HCT116 (cell line): ENCODE results near the gene FLT4. TPM values are rescaled to one million over a fixed set of nuclear protein-coding genes. Genes with fewer than 3 reads are reported as not detected.

ENCODE experiments used
- ATAC-seq: fragments of 200-7000 bp; cut with Tn5 transposase; 2 replicates; pipeline ENCODE4 v1.9.1; 2020; ENCODE audit warnings: mild to moderate bottlenecking, moderate library complexity
- BruUV-seq: library from RNA; stranded (reverse); fragments of 400-500 nt; replicated peaks from 2 replicates; lab custom pipeline; 2021; lab: Mats Ljungman, UMichigan
- CTCF ChIA-PET: fragments of 300-600 bp; sonication (Branson Sonifier 250); formaldehyde crosslinking; loops from one replicate; lab custom pipeline; 2021; ENCODE audit warnings: antibody characterized with exemption; lab: Charles Lee
- POLR2A ChIA-PET: fragments of 300-600, 350-600 bp; sonication (Branson Sonifier 250); formaldehyde crosslinking; loops from one replicate; lab custom pipeline; 2021; ENCODE audit warnings: antibody characterized with exemption; lab: Charles Lee
- RAD21 ChIA-PET, 2 experiments: fragments of 300-600 bp; sonication (Branson Sonifier 250); formaldehyde crosslinking; loops; one replicate each; lab custom pipeline; 2023; ENCODE audit warnings: low total read pairs in 2 of 2; ENCODE audit not compliant: uncharacterized antibody in 2 of 2, unreplicated experiment in 2 of 2, low non-redundant PET in 1 of 2; lab: Charles Lee
- DNase-seq: peaks from one replicate; pipeline ENCODE4 v3.0.0-alpha.2; 2010; ENCODE audit warnings: low read depth, low spot score
- H2AFZ ChIP-seq: fragments of 200-600 bp; shearing (Covaris generic), sonication (generic); 2 replicates; pipeline ENCODE4 v1.6.1; 2017; ENCODE audit warnings: low read depth, mixed run types, mixed read lengths, antibody characterized with exemption, low read length; ENCODE audit not compliant: poor library complexity, severe bottlenecking
- H3K27ac ChIP-seq: 2 replicates; pipeline ENCODE4 v1.5.1; 2012; ENCODE audit warnings: low read depth, low read length
- H3K27me3 ChIP-seq: fragments of 200-600 bp; sonication (generic); 2 replicates; pipeline ENCODE4 v1.6.1; 2016; ENCODE audit warnings: mixed run types, low read length, mixed read lengths; ENCODE audit not compliant: insufficient read depth
- H3K36me3 ChIP-seq, 2 experiments: fragments of 200-500 bp in 1 of 2; fragments of 200-600 bp in 1 of 2; sonication (Bioruptor generic) in 1 of 2; sonication (generic) in 1 of 2; 2 replicates each; pipeline versions ENCODE4 v1.5.1 to v1.6.1; 2014 to 2016; ENCODE audit warnings: low read length in 2 of 2, inconsistent platforms in 1 of 2, mixed read lengths in 1 of 2, mixed run types in 1 of 2; ENCODE audit not compliant: insufficient read depth in 2 of 2, control insufficient read depth in 1 of 2
- H3K4me1 ChIP-seq, 2 experiments: fragments of 200-600 bp in 1 of 2; sonication (generic) in 1 of 2; 2 replicates each; pipeline versions ENCODE4 v1.5.1 to v1.6.1; 2012 to 2017; ENCODE audit warnings: low read length in 2 of 2, inconsistent platforms in 1 of 2, mild to moderate bottlenecking in 1 of 2, mixed read lengths in 1 of 2, mixed run types in 1 of 2, moderate library complexity in 1 of 2; ENCODE audit not compliant: insufficient read depth in 2 of 2, control insufficient read depth in 1 of 2
- H3K4me2 ChIP-seq: fragments of 200-600 bp; sonication (generic); 2 replicates; pipeline ENCODE4 v1.6.1; 2017; ENCODE audit warnings: mixed run types, low read length, mixed read lengths
- H3K4me3 ChIP-seq, 2 experiments: fragments of 200-600 bp in 1 of 2; sonication (generic) in 1 of 2; replicated peaks in 1 of 2; 2 replicates each; pipeline ENCODE4 v1.5.1; 2011 to 2016; ENCODE audit warnings: low read length in 2 of 2, control low read depth in 1 of 2, low read depth in 1 of 2, mild to moderate bottlenecking in 1 of 2, mixed read lengths in 1 of 2, mixed run types in 1 of 2
- H3K79me2 ChIP-seq: fragments of 200-600 bp; sonication (generic); 2 replicates; pipeline ENCODE4 v1.6.1; 2017; ENCODE audit warnings: mild to moderate bottlenecking, mixed run types, low read length, moderate library complexity, mixed read lengths; ENCODE audit not compliant: insufficient read depth
- H3K9ac ChIP-seq: fragments of 200-600 bp; sonication (generic); 2 replicates; pipeline ENCODE4 v1.6.1; 2016; ENCODE audit warnings: low read length, mixed read lengths
- H3K9me2 ChIP-seq: fragments of 200-600 bp; sonication (generic), shearing (Covaris generic); 2 replicates; pipeline ENCODE4 v1.6.1; 2017; ENCODE audit warnings: mixed run types, mild to moderate bottlenecking, moderate library complexity; ENCODE audit not compliant: insufficient read depth
- H3K9me3 ChIP-seq, 2 experiments: fragments of 200-500 bp in 1 of 2; fragments of 200-600 bp in 1 of 2; sonication (Bioruptor generic) in 1 of 2; sonication (generic) in 1 of 2; 2 replicates each; pipeline ENCODE4 v1.6.1; 2014 to 2017; ENCODE audit warnings: low read length in 2 of 2, mixed read lengths in 2 of 2, inconsistent platforms in 1 of 2, low read depth in 1 of 2, mild to moderate bottlenecking in 1 of 2, mixed run types in 1 of 2, moderate library complexity in 1 of 2; ENCODE audit not compliant: control insufficient read depth in 1 of 2, insufficient read depth in 1 of 2
- H4K20me1 ChIP-seq: fragments of 200-600 bp; sonication (generic), shearing (Covaris generic); 2 replicates; pipeline ENCODE4 v1.6.1; 2017; ENCODE audit warnings: mixed run types, mild to moderate bottlenecking, moderate library complexity; ENCODE audit not compliant: insufficient read depth
- ATF3 ChIP-seq: IDR thresholded peaks from 2 replicates; pipeline ENCODE4 v1.6.1; 2012
- CBX3 ChIP-seq: IDR thresholded peaks from 2 replicates; pipeline ENCODE4 v1.6.1; 2012; ENCODE audit warnings: low read depth
- CEBPB ChIP-seq: IDR thresholded peaks from 2 replicates; pipeline ENCODE4 v1.6.1; 2012; ENCODE audit warnings: low read depth
- CTCF ChIP-seq, 3 experiments: fragments of 200-600 bp in 1 of 3; sonication (generic) in 1 of 3; IDR thresholded peaks in 2 of 3; conservative IDR thresholded peaks in 1 of 3; 2 replicates each; pipeline ENCODE4 v1.5.1; 2012 to 2017; ENCODE audit warnings: low read depth in 2 of 3, low read length in 2 of 3, antibody characterized with exemption in 1 of 3, borderline replicate concordance in 1 of 3, control low read depth in 1 of 3, mild to moderate bottlenecking in 1 of 3, mixed read lengths in 1 of 3, mixed run types in 1 of 3, moderate library complexity in 1 of 3; ENCODE audit not compliant: insufficient read depth in 1 of 3
- EGR1 ChIP-seq: IDR thresholded peaks from 2 replicates; pipeline ENCODE4 v1.6.1; 2012; ENCODE audit warnings: low read depth
- ELF1 ChIP-seq: IDR thresholded peaks from 2 replicates; pipeline ENCODE4 v1.6.1; 2012; ENCODE audit warnings: low read depth, borderline replicate concordance
- EZH2 ChIP-seq: fragments of 200-600 bp; sonication (generic); IDR thresholded peaks from 2 replicates; pipeline ENCODE4 v1.6.1; 2017; ENCODE audit warnings: antibody characterized with exemption, mixed run types
- EZH2phosphoT487 ChIP-seq: fragments of 200-600 bp; IDR thresholded peaks from 2 replicates; pipeline ENCODE4 v1.6.1; 2018; ENCODE audit warnings: antibody characterized with exemption, borderline replicate concordance
- FOSL1 ChIP-seq: IDR thresholded peaks from 2 replicates; pipeline ENCODE4 v1.6.1; 2012; ENCODE audit warnings: low read depth
- JUND ChIP-seq: IDR thresholded peaks from 2 replicates; pipeline ENCODE4 v1.6.1; 2012
- MAX ChIP-seq: IDR thresholded peaks from 2 replicates; pipeline ENCODE4 v1.6.1; 2012
- POLR2A ChIP-seq: IDR thresholded peaks from 2 replicates; pipeline ENCODE4 v1.7.0; 2011; ENCODE audit warnings: borderline replicate concordance; ENCODE audit not compliant: insufficient read depth, insufficient read length; ENCODE audit errors: extremely low read depth
- POLR2AphosphoS5 ChIP-seq: IDR thresholded peaks from 2 replicates; pipeline ENCODE4 v1.6.1; 2011; ENCODE audit warnings: mild to moderate bottlenecking, low read depth, low read length, moderate library complexity
- REST ChIP-seq: IDR thresholded peaks from 2 replicates; pipeline ENCODE4 v1.6.1; 2012; ENCODE audit warnings: low read depth
- SIN3A ChIP-seq: IDR thresholded peaks from 2 replicates; pipeline ENCODE4 v1.6.1; 2012; ENCODE audit warnings: low read depth
- SP1 ChIP-seq: IDR thresholded peaks from 2 replicates; pipeline ENCODE4 v1.6.1; 2012; ENCODE audit warnings: low read depth
- SRF ChIP-seq: IDR thresholded peaks from 2 replicates; pipeline ENCODE4 v1.6.1; 2012; ENCODE audit warnings: low read depth
- TCF7L2 ChIP-seq: IDR thresholded peaks from 2 replicates; pipeline ENCODE4 v1.7.0; 2011; ENCODE audit warnings: borderline replicate concordance, inconsistent platforms; ENCODE audit not compliant: insufficient read depth, insufficient read length; ENCODE audit errors: extremely low read depth
- YY1 ChIP-seq: IDR thresholded peaks from 2 replicates; pipeline ENCODE4 v1.6.1; 2011; ENCODE audit warnings: low read length, low read depth, moderate library complexity, mild to moderate bottlenecking; ENCODE audit not compliant: insufficient replicate concordance; ENCODE audit errors: extremely low read depth
- ZFX ChIP-seq: fragments of 450-650 bp; IDR thresholded peaks from 2 replicates; pipeline ENCODE4 v1.6.1; 2017
- ZNF274 ChIP-seq: fragments of 200-500 bp; sonication (Bioruptor generic); IDR thresholded peaks from 2 replicates; pipeline ENCODE4 v1.6.1; 2014; ENCODE audit warnings: mild to moderate bottlenecking, low read depth, low read length, inconsistent platforms
- intact Hi-C: fragments of 100-400 bp; cut with micrococcal nuclease; formaldehyde crosslinking; loops from 2 replicates; pipeline ENCODE4 v1.10.0; 2022
- total RNA-seq: library from RNA; stranded (reverse); gene quantifications from one replicate; pipeline ENCODE4 v1.2.1, GENCODE V29; 2021; ENCODE audit not compliant: unreplicated experiment

Gene FLT4
- total RNA-seq, 1 experiment from 2014 or later: 0.17 TPM

DNA sequence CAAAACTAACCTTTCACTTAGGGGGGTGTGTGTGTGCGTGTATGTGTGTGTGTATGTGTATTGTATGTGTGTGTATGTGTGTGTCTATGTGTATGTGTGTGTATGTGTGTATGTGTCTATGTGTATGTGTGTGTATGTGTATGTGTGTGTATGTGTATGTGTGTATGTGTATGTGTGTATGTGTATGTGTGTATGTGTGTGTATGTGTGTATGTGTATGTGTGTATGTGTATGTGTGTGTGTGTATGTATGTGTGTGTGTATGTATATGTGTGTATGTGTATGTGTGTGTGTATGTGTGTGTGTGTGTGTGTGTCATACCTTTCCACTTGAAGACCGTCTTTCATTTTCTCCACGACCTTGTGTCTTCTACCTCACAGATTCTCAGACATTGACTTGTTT, 20.8 kb upstream of the FLT4 start (continued):
- TF ChIP-seq ELF1: no peak
- no peak for TF ChIP-seq TCF7L2
- no peak for TF ChIP-seq FOSL1
- TF ChIP-seq CEBPB: no peak
- no peak for TF ChIP-seq EGR1
- TF ChIP-seq ZNF274: no peak
- TF ChIP-seq EZH2: no peak
- TF ChIP-seq EZH2phosphoT487: no peak
- no peak for TF ChIP-seq SP1
- TF ChIP-seq SIN3A: no peak
- no peak for TF ChIP-seq SRF
- TF ChIP-seq ZFX: no peak
- TF ChIP-seq JUND: no peak

DNA sequence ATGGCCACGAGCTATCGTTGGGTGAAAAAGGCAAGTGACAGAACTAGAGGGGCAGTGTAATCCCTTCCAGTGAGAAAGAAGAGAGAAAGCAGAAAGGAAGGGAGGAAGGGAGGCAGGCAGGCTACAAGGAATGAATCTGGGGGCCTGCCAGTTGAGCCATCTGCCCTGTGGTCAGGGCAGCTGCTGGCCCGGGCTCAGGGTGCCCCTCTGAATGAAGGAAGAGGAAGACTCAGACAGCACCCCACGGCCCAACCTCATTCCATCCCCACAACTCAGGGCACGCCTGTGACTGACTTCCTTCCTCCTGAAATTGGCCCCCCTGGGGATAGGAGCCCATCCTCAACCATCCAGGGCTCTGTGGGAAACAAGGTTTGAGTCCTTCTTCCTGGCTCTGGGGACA, 20.3 kb upstream of the FLT4 start:
- no peaks in the 10 kb centered on the region for H3K79me2 ChIP-seq

More for the DNA sequence above, 20.3 kb upstream of the FLT4 start:
- no peaks in the 10 kb centered on the region for H3K27me3 ChIP-seq
- H3K9me2 ChIP-seq: no peaks in the 10 kb centered on the region
- no peak for ATAC-seq
- TF ChIP-seq TCF7L2 (no peak), SRF (no peak), CEBPB (no peak), ZFX (no peak), CBX3 (no peak), POLR2AphosphoS5 (no peak), ELF1 (no peak), ZNF274 (no peak), JUND (no peak), EZH2phosphoT487 (no peak), SIN3A (no peak), ATF3 (no peak), EGR1 (no peak), POLR2A (no peak), FOSL1 (no peak), YY1 (no peak), REST (no peak), SP1 (no peak), CTCF (IDR thresholded peaks at IDR 0.05 in 2 of 3, conservative IDR thresholded peaks at IDR 0.05 in 1 of 3; ENCODE audit: borderline replicate concordance in 1 of 3, insufficient read depth in 1 of 3, low read depth in 2 of 3, low read length in 2 of 3) (no peak), MAX (no peak)
- TF ChIP-seq, all 23 proteins: peak for 0
- peaks cover 0 to 3% of the 10 kb centered on the region in 2 experiments; a peak in 2 of 4 replicates for H3K4me1 ChIP-seq
- no peaks in the 10 kb centered on the region for H3K36me3 ChIP-seq
- no peak for DNase-seq
- BruUV-seq: no TSS peak
- ChIA-PET RAD21 (no interaction called here), POLR2A (no interaction called here), CTCF (no interaction called here)
- H3K4me3 ChIP-seq: no peak overlapping the region
- H3K9me3 ChIP-seq: no peaks in the 10 kb centered on the region
- no peak overlapping the region for H3K27ac ChIP-seq
- no peak overlapping the region for H3K9ac ChIP-seq
- H2AFZ ChIP-seq: no peak overlapping the region
- no peak overlapping the region for H3K4me2 ChIP-seq
- no peaks in the 10 kb centered on the region; the same call in 1 of the 2 replicates for H4K20me1 ChIP-seq
- intact Hi-C loops: loop anchor here (2.0 to 5.0 kb wide), 2 partner anchors 377 to 542 kb away; partner anchors contain the start of gene MAPK9
